Immature natural killer cell (primary cell): ENCODE measurements around the gene GDF3. TPM values are rescaled to one million over a fixed set of nuclear protein-coding genes. Genes with fewer than 3 reads are reported as not detected.
"Not testable (repeated sequence)": the region's sequence is repeated elsewhere in the genome, so short reads cannot be mapped to it uniquely, and the experiment has no call there.

Experiments used
- DNase-seq, 3 donors: peaks; one replicate each; pipeline ENCODE4 v3.0.0; 2022; ENCODE audit warnings: mixed read lengths in 1 of 3
- H3K27ac Mint-ChIP-seq, 6 donors: one replicate each; pipeline ENCODE4 v1.8.0; 2020; ENCODE audit warnings: mixed read lengths in 6 of 6, mild to moderate bottlenecking in 5 of 6, inconsistent platforms in 4 of 6, moderate library complexity in 3 of 6
- H3K27me3 Mint-ChIP-seq, 3 donors: one replicate each; pipeline ENCODE4 v1.8.0; 2020 to 2021; ENCODE audit warnings: low read depth in 3 of 3, mild to moderate bottlenecking in 3 of 3, mixed read lengths in 3 of 3, moderate library complexity in 3 of 3, inconsistent platforms in 1 of 3
- H3K36me3 Mint-ChIP-seq, 3 donors: one replicate each; pipeline ENCODE4 v1.8.0; 2020; ENCODE audit warnings: mixed read lengths in 3 of 3, inconsistent platforms in 2 of 3, mild to moderate bottlenecking in 2 of 3
- H3K4me1 Mint-ChIP-seq, 2 donors: one replicate each; pipeline ENCODE4 v1.8.0; 2020; ENCODE audit warnings: inconsistent platforms in 2 of 2, mild to moderate bottlenecking in 2 of 2, mixed read lengths in 2 of 2, moderate library complexity in 1 of 2
- H3K4me3 Mint-ChIP-seq, 5 donors: one replicate each; pipeline ENCODE4 v1.8.0; 2020; ENCODE audit warnings: mild to moderate bottlenecking in 5 of 5, mixed read lengths in 5 of 5, inconsistent platforms in 3 of 5, moderate library complexity in 3 of 5
- H3K9me3 Mint-ChIP-seq, 6 donors: one replicate each; pipeline ENCODE4 v1.8.0; 2020; ENCODE audit warnings: mild to moderate bottlenecking in 6 of 6, mixed read lengths in 6 of 6, inconsistent platforms in 4 of 6, moderate library complexity in 3 of 6
- polyA plus RNA-seq, 3 donors: library from polyadenylated mRNA; unstranded; fragments of 300-500 nt; fragmentation: Illumina TruSeq; gene quantifications; one replicate each; pipeline ENCODE4 v1.2.3, GENCODE V29; 2021

The GDF3 gene
- not detected for polyA plus RNA-seq

DNA sequence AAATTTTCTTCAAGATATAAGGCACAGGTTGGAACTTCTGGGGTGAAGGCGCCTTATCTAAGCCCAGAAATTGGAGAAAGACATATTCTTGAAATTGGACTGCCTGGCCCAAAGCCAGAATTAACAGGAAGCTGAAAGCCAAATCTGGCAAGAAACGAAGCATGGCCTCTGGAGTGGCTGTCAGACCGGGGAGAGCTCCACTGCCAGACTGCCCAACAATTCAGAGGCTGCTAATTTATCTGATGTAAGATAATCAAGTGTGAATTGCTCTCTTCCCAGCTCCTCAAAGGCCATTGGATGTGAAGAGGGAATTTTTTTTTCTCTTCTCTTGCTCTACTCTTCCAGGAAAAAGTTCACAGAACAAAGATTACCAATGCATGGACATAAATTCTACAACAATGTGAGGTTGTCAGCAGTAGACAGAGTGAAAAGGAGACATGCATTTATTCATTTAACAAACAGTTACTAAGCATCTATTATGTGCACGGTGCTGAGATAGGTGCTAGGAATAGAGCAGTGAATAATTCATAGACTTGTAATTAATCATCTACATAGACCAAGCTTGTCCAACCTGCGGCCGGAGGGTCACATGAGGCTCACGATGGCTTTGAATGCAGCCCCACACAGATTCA, at the start of gene GDF3:
Gene GDF3 (minus strand): TSS at position 210 of the 632 bp plus-strand sequence. CDS start 47 bp downstream, at position 163.
- Mint-ChIP-seq H3K27me3 (peaks cover 2 to 12% (median 5%) of the 10 kb centered on the region in 3 donors), H3K36me3 (no peaks in the 10 kb centered on the region), H3K27ac (no peak within 1 kb of the TSS), H3K4me1 (no peaks in the 10 kb centered on the region), H3K4me3 (peak within 1 kb of the TSS in 1 of 5 donors; percentile 11), H3K9me3 (no peaks in the 10 kb centered on the region)
- DNase-seq = no peak

DNA sequence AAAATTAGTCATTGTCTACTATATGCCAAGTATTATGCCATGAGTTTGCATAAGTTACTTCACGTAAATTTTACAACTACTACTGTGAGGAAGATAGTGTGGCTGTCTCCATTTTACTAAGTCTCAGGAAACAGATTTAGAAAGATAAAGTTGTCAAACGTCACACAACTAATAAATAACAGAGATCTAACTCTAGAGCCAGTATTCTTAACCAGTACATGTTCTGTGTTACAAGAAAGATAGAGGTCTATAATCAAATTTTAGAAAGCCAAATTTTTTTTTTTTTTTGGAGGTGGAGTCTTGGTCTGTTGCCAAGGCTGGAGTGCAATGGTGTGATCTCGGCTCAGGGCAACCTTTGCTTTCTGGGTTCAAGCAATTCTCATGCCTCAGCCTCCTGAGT, 37.4 kb upstream of the GDF3 start:
- DNase-seq = no peak
- Mint-ChIP-seq H3K4me3 (no peak overlapping the region), H3K36me3 (no peaks in the 10 kb centered on the region), H3K4me1 (no peaks in the 10 kb centered on the region), H3K27ac (no peak overlapping the region), H3K27me3 (peaks cover 2 to 15% (median 6%) of the 10 kb centered on the region in 3 donors), H3K9me3 (no peaks in the 10 kb centered on the region)

- H3K4me3 Mint-ChIP-seq = no peak overlapping the region
- no peaks in the 10 kb centered on the region for H3K36me3 Mint-ChIP-seq
- peaks cover 2 to 15% (median 6%) of the 10 kb centered on the region in 3 donors for H3K27me3 Mint-ChIP-seq
- H3K27ac Mint-ChIP-seq = no peak overlapping the region
- DNase-seq = no peak
- H3K9me3 Mint-ChIP-seq = no peaks in the 10 kb centered on the region
- H3K4me1 Mint-ChIP-seq = no peaks in the 10 kb centered on the region
Measured at GRCh38 chr12:7731486-7731885, 35.9 kb upstream of the GDF3 start.

- not testable (repeated sequence) for H3K9me3 Mint-ChIP-seq, DNase-seq, H3K4me1 Mint-ChIP-seq, H3K4me3 Mint-ChIP-seq, H3K27ac Mint-ChIP-seq, H3K36me3 Mint-ChIP-seq
- H3K27me3 Mint-ChIP-seq = peaks cover 2 to 15% (median 6%) of the 10 kb centered on the region in 3 donors
Measured at GRCh38 chr12:7730984-7731383, 35.4 kb upstream of the GDF3 start.

DNA sequence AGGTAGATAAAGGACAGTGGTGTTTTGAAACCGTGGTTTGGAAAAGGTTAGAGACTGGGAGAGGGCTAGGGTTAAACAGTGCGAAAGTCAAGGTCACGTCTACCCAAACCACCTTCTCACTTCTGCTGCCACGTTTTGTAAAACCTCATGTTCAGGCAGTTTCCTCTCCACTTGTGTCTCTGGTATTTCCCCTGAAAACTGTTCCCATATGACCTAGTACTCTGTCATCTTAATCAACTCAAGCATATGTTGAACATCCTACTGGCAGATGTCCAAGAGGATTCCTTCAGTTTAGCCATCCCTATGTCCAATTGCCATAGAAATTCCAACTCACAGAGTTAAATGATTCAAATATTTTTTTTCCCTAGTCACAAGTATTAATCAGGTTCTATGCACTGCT, 34.2 kb upstream of the GDF3 start:
- Mint-ChIP-seq H3K9me3 (no peaks in the 10 kb centered on the region), H3K27ac (no peak overlapping the region), H3K36me3 (no peaks in the 10 kb centered on the region), H3K4me1 (no peaks in the 10 kb centered on the region), H3K27me3 (peaks cover 2 to 15% (median 9%) of the 10 kb centered on the region in 3 donors), H3K4me3 (no peak overlapping the region)
- DNase-seq = no peak

GRCh38 chr12:7723926-7724325, 28.4 kb upstream of the GDF3 start:
- no peak overlapping the region for H3K27ac Mint-ChIP-seq
- peaks cover 0 to 5% (median 3%) of the 10 kb centered on the region in 3 donors for H3K27me3 Mint-ChIP-seq
- peaks cover 0 to 2% (median 0%) of the 10 kb centered on the region in 6 donors for H3K9me3 Mint-ChIP-seq
- DNase-seq = no peak
- no peak overlapping the region for H3K4me3 Mint-ChIP-seq
- H3K4me1 Mint-ChIP-seq = no peaks in the 10 kb centered on the region
- H3K36me3 Mint-ChIP-seq = no peaks in the 10 kb centered on the region

- Mint-ChIP-seq H3K36me3 (no peaks in the 10 kb centered on the region), H3K27ac (no peak overlapping the region), H3K27me3 (peaks cover 0 to 3% (median 3%) of the 10 kb centered on the region in 3 donors), H3K9me3 (peaks cover 0 to 2% (median 0%) of the 10 kb centered on the region in 6 donors), H3K4me1 (no peaks in the 10 kb centered on the region), H3K4me3 (no peak overlapping the region)
- no peak for DNase-seq
Measured at GRCh38 chr12:7719946-7720730, 24.6 kb upstream of the GDF3 start.

DNA sequence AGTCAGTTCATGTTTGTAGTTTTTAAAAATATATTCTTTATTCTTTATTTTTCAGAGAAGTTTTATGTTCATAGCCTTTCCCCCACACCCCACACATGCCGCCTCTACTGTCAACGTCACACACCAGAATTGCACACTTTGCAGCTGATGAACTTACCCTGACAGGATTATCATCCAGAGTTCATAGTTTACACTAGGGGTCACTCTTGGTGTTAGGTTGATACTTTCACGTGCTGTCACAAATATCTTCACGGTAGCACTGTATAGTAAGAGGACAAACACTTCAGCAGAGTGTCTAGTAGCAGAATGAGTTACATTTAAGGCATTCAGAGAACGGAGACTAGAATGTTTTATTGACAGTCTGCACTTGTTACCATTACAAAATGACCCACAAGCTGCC, 20.8 kb upstream of the GDF3 start:
- peaks cover 0 to 8% (median 3%) of the 10 kb centered on the region in 3 donors for H3K27me3 Mint-ChIP-seq
- no peaks in the 10 kb centered on the region for H3K36me3 Mint-ChIP-seq

DNA sequence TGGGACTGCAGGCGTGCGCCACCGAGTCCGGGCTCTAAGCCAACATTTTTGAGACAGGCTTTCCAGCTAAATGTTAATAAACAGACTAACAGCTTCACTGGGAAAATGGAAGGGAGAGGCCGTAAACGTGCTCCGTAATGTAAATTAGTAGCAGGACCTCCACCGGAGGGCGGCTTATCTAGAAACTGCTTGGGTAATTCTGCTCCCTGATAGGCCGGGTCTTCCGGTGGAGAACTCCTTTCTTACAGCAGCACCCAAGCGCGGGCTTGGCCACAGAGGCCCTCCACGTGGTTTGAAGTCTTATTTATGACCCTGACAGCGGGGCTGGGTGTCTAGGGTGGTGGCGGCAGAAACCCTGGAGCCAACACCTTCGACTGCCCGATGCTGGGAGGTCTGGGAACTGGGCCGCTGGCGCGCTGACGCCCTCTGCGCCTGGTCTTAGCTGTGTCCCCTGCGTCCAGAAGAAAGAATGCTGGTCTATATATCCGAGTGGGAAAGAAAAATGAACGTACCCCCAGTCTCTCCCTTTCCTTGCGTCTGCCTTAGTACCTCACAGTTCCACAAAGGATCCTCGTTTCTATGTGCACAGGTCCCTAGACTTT, 17.4 kb upstream of the GDF3 start:
- DNase-seq = no peak

More for the DNA sequence above, 20.8 kb upstream of the GDF3 start:
- peak in 2 of 3 donors; percentile 9 to 12 for DNase-seq
- Mint-ChIP-seq H3K27ac (no peak overlapping the region), H3K9me3 (peaks cover 0 to 2% (median 0%) of the 10 kb centered on the region in 6 donors), H3K4me3 (no peak overlapping the region), H3K4me1 (no peaks in the 10 kb centered on the region)

DNA sequence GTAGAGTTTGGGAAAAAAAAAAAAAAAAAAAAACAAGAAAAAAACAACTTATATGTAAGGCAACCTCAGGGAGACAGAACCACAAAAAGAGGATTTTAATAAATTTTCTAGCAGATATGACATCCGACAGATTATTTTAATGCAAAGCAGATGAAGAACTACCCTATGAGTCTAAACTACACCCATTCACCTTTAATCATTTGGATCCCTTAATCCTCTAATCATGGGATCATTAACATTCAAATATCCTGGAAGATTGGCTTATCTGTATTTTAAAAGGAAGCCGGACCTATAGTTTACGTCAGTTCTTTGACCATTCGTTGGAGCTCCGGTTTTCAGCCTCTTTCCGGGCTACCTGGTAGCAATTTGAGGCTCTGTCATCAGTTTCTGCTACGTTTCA, 15.6 kb upstream of the GDF3 start, which contains the start of gene DPPA3:
Gene DPPA3 (plus strand): TSS at position 301 of the 400 bp plus-strand sequence. CDS start 138 bp downstream, outside the sequence.
- H3K36me3 Mint-ChIP-seq = no peaks in the 10 kb centered on the region
- no peak within 1 kb of the TSS for H3K27ac Mint-ChIP-seq
- H3K4me3 Mint-ChIP-seq = no peak within 1 kb of the TSS
- DNase-seq = no peak
- H3K9me3 Mint-ChIP-seq = peaks cover 0 to 2% (median 0%) of the 10 kb centered on the region in 6 donors
- no peaks in the 10 kb centered on the region for H3K4me1 Mint-ChIP-seq
- H3K27me3 Mint-ChIP-seq = peaks cover 0 to 5% (median 2%) of the 10 kb centered on the region in 3 donors

More for the DNA sequence above, 17.4 kb upstream of the GDF3 start:
- peaks cover 0 to 5% (median 2%) of the 10 kb centered on the region in 3 donors for H3K27me3 Mint-ChIP-seq
- no peak overlapping the region for H3K27ac Mint-ChIP-seq
- no peaks in the 10 kb centered on the region for H3K36me3 Mint-ChIP-seq
- no peak overlapping the region for H3K4me3 Mint-ChIP-seq
- no peaks in the 10 kb centered on the region for H3K4me1 Mint-ChIP-seq
- peaks cover 0 to 2% (median 0%) of the 10 kb centered on the region in 6 donors for H3K9me3 Mint-ChIP-seq

- Mint-ChIP-seq H3K27me3 (peaks cover 0 to 5% (median 2%) of the 10 kb centered on the region in 3 donors), H3K27ac (no peak overlapping the region), H3K4me1 (no peaks in the 10 kb centered on the region), H3K36me3 (no peaks in the 10 kb centered on the region), H3K9me3 (peaks cover 0 to 2% (median 0%) of the 10 kb centered on the region in 6 donors), H3K4me3 (no peak overlapping the region)
- DNase-seq = no peak
Measured at GRCh38 chr12:7709969-7710675, 14.5 kb upstream of the GDF3 start.

- Mint-ChIP-seq H3K4me3 (no peak overlapping the region), H3K27me3 (peaks cover 0 to 2% (median 2%) of the 10 kb centered on the region in 3 donors), H3K4me1 (no peaks in the 10 kb centered on the region), H3K27ac (no peak overlapping the region), H3K9me3 (peaks cover 0 to 2% (median 0%) of the 10 kb centered on the region in 6 donors), H3K36me3 (no peaks in the 10 kb centered on the region)
- DNase-seq = no peak
Measured at GRCh38 chr12:7705846-7706245, 10.3 kb upstream of the GDF3 start.

GRCh38 chr12:7695237-7695560, 376 bp downstream of the GDF3 start:
- H3K27ac Mint-ChIP-seq = no peak overlapping the region
- H3K27me3 Mint-ChIP-seq = peaks cover 2 to 12% (median 5%) of the 10 kb centered on the region in 3 donors
- no peak for DNase-seq
- peak overlapping the region in 1 of 5 donors; percentile 11 for H3K4me3 Mint-ChIP-seq
- H3K4me1 Mint-ChIP-seq = no peaks in the 10 kb centered on the region
- H3K9me3 Mint-ChIP-seq = no peaks in the 10 kb centered on the region
- H3K36me3 Mint-ChIP-seq = no peaks in the 10 kb centered on the region
